Choroid plexus epithelial cell (primary cell): ENCODE data around the gene EXOC3L4.

Experiments
- DNase-seq: peaks from one replicate; pipeline ENCODE4 v3.0.0-alpha.2; 2010; ENCODE audit warnings: low read depth
- H3K4me3 ChIP-seq: 2 replicates; pipeline ENCODE4 v1.5.1; 2011; ENCODE audit warnings: low read depth, mild to moderate bottlenecking, control low read depth, low read length, moderate library complexity
- TF ChIP-seq, protein P1 (sequence below): conservative IDR thresholded peaks from 2 replicates; pipeline ENCODE4 v1.5.1; 2011; ENCODE audit warnings: low read depth, mild to moderate bottlenecking, control low read depth, inconsistent platforms, low read length, moderate library complexity

The EXOC3L4 gene

DNA sequence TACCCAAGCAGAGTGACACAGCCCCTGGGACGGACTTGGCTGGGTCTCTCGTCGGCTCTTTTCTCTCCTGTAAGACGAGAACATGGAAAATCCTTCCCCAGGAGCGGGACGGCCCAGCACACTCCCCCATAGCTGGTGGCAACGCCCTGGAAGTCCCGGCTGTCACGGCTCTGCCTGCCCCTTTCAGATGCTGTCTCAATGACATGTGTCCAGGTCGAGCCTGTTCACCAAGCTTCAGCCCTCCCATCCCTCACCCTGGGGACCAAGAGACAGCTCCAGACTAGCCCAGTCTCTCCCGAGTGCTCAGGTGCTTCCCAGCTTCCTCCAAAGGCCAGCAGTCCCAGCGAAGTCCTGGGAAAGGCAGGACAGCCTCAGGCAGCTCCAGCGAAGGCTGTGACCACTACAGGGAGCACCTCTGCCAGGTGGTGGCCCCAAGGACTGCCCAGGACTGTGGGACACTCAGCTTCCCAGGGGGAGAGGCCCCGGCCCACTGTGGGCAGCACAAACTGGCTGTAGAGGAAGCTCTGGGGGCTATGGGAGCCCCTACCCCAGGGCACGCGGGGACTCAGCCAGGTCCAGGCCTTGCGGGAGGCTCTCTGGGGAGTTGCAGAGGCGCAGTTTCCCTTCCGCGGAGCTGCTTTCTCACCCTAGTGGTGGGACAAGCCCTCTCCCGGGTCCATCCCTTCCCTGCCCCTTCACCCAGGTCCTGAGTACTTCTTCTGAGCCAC, 62.3 kb downstream of the EXOC3L4 start:
- no peak for DNase-seq
- TF ChIP-seq, protein P1, sequence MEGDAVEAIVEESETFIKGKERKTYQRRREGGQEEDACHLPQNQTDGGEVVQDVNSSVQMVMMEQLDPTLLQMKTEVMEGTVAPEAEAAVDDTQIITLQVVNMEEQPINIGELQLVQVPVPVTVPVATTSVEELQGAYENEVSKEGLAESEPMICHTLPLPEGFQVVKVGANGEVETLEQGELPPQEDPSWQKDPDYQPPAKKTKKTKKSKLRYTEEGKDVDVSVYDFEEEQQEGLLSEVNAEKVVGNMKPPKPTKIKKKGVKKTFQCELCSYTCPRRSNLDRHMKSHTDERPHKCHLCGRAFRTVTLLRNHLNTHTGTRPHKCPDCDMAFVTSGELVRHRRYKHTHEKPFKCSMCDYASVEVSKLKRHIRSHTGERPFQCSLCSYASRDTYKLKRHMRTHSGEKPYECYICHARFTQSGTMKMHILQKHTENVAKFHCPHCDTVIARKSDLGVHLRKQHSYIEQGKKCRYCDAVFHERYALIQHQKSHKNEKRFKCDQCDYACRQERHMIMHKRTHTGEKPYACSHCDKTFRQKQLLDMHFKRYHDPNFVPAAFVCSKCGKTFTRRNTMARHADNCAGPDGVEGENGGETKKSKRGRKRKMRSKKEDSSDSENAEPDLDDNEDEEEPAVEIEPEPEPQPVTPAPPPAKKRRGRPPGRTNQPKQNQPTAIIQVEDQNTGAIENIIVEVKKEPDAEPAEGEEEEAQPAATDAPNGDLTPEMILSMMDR, result no peak

DNA sequence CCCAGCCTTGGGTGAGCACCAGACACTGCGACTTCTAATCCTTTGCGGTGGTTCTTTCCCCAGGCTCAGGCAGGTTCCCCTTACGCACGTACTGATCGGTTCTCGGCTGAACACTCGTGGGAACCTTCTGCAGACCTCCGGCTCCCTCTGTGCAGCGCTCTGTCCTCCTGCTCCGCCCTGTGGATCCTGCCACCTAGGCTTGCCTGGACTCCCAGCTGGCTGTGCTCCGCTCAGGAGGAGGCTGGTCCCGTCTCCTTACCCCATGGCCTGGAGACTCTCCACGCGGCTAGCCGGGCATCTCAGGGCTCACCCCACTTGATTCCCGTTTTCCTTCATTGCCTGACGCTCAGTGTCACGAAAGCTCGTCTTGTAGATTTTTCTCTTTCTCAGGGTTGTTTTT, 63.4 kb downstream of the EXOC3L4 start:
- DNase-seq, result no peak
- TF ChIP-seq, protein P1, result no peak
- no peak overlapping the region for H3K4me3 ChIP-seq

More for the DNA sequence above, 62.3 kb downstream of the EXOC3L4 start:
- no peak overlapping the region for H3K4me3 ChIP-seq

DNA sequence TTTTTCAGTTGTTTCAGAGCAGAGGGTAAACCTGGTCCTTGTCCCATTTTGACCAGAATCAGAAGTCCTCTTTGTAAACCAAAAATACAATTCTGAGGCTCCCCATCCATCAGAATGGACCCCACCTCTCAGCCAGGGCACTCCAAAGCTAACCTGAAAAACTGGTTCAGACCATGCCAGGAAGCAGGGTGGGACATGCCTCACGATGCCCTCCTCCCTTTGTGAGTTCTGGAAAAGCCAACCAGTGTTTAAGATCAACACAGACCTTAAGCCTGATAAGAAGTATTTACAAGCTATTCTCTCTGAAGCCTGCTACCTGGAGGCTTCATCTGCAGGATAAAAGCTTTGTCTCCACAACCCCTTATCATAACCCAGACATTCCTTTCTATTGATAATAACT, 64.2 kb downstream of the EXOC3L4 start:
- TF ChIP-seq, protein P1, result no peak
- H3K4me3 ChIP-seq, result no peak overlapping the region
- DNase-seq, result no peak
